ENCODE results near the gene CLEC2L.

- TF ChIP-seq CTCF (IDR thresholded peaks at IDR 0.05; ENCODE audit: low read depth, low read length, missing input control) (no peak), ZBTB33 (IDR thresholded peaks at IDR 0.05) (no peak), GABPA (IDR thresholded peaks at IDR 0.05 in 1 of 2, conservative IDR thresholded peaks at IDR 0.05 in 1 of 2) (no peak), YY1 (IDR thresholded peaks at IDR 0.05) (no peak), SP1 (IDR thresholded peaks at IDR 0.05) (no peak), REST (IDR thresholded peaks at IDR 0.05) (no peak), JUND (IDR thresholded peaks at IDR 0.05) (no peak), RAD21 (IDR thresholded peaks at IDR 0.05) (no peak), MAX (IDR thresholded peaks at IDR 0.05) (no peak)
Measured at GRCh38 chr7:139588632-139589031, 65.1 kb downstream of the CLEC2L start.

All from liver (tissue), 3 donors.